GM12892 (cell line): ENCODE data around the gene NACC1.

Experiments used
- DNase-seq: peaks from one replicate; pipeline ENCODE4 v3.0.0; 2011; ENCODE audit not compliant: insufficient read length
- FAIRE-seq: peaks from 2 replicates; lab custom pipeline; 2011; peaks lifted over from hg19 to GRCh38; lab: Jason Lieb, UNC
- POLR2A ChIP-seq: IDR thresholded peaks from 2 replicates; pipeline ENCODE4 v1.6.1; 2011; ENCODE audit warnings: low read depth, low read length, control low read depth
- POLR2AphosphoS5 ChIP-seq: IDR thresholded peaks from 2 replicates; pipeline ENCODE4 v1.6.1; 2011; ENCODE audit warnings: low read depth, low read length, control low read depth
- TAF1 ChIP-seq: IDR thresholded peaks from 2 replicates; pipeline ENCODE4 v1.6.1; 2011; ENCODE audit warnings: low read depth, mild to moderate bottlenecking, control low read depth, low read length, borderline replicate concordance

NACC1 gene

GRCh38 chr19:13098277-13099072 is 19.6 kb upstream of the NACC1 start:
- TF ChIP-seq POLR2AphosphoS5: no peak
- TF ChIP-seq TAF1: no peak
- no peak for TF ChIP-seq POLR2A
- no peak for DNase-seq
- no peak for FAIRE-seq

- FAIRE-seq: no peak
- peak; percentile 71 for DNase-seq
- TF ChIP-seq TAF1: 0 out of 2 replicates have a peak, but pooled peaks have one; percentile 20
- no peak; the same call in 1 of the 2 replicates for TF ChIP-seq POLR2A
Observed at GRCh38 chr19:13099073-13099999, 18.7 kb upstream of the NACC1 start.

GRCh38 chr19:13100031-13100588 is 18.0 kb upstream of the NACC1 start:
- DNase-seq (peak; percentile 66), FAIRE-seq (peak; percentile 99)
- no peak for TF ChIP-seq POLR2A
- peak; percentile 87 for TF ChIP-seq POLR2AphosphoS5
- 0 out of 2 replicates have a peak, but pooled peaks have one; percentile 49 for TF ChIP-seq TAF1

GRCh38 chr19:13100841-13101589 is 17.0 kb upstream of the NACC1 start:
- no peak for TF ChIP-seq TAF1
- no peak for TF ChIP-seq POLR2AphosphoS5
- no peak for TF ChIP-seq POLR2A
- FAIRE-seq (peak; percentile 30), DNase-seq (no peak)

- no peak for DNase-seq
- peak; percentile 21 for FAIRE-seq
- no peak for TF ChIP-seq POLR2A
- no peak for TF ChIP-seq TAF1
- TF ChIP-seq POLR2AphosphoS5: no peak
Observed at GRCh38 chr19:13101590-13102415, 16.3 kb upstream of the NACC1 start.

- FAIRE-seq (no peak), DNase-seq (no peak)
- no peak for TF ChIP-seq POLR2AphosphoS5
- TF ChIP-seq TAF1: no peak
- no peak for TF ChIP-seq POLR2A
Observed at GRCh38 chr19:13102416-13102665, 15.7 kb upstream of the NACC1 start.

- TF ChIP-seq POLR2AphosphoS5: no peak; the same call in none of the 2 replicates
- peak; percentile 46; the same call in 1 of the 2 replicates for TF ChIP-seq POLR2A
- TF ChIP-seq TAF1: no peak
- FAIRE-seq (peak; percentile 90), DNase-seq (peak; percentile 78)
Observed at GRCh38 chr19:13102666-13103580, 15.1 kb upstream of the NACC1 start, which contains the start of gene LYL1. TSS of gene LYL1 (minus strand) at chr19:13102858. CDS start at chr19:13101171, 1,687 bp downstream.

- no peak for TF ChIP-seq POLR2AphosphoS5
- no peak for TF ChIP-seq TAF1
- no peak for TF ChIP-seq POLR2A
- no peak for FAIRE-seq
- no peak for DNase-seq
Observed at GRCh38 chr19:13103581-13104359, 14.3 kb upstream of the NACC1 start.
